HG03378 (cell line): ENCODE data around the gene DEPDC5.
"Not testable (repeated sequence)": the region's sequence is repeated elsewhere in the genome, so short reads cannot be mapped to it uniquely, and the experiment has no call there.

Experiments
- ATAC-seq: cut with Tn5 transposase; IDR thresholded peaks from one replicate; pipeline ENCODE4 v1.9.1; 2021; ENCODE audit warnings: mild to moderate bottlenecking, moderate library complexity; ENCODE audit not compliant: unreplicated experiment

Gene DEPDC5

GRCh38 chr22:31813898-31814297 lies 60.1 kb downstream of the DEPDC5 start:
- ATAC-seq: not testable (repeated sequence)

GRCh38 chr22:31814942-31815341 lies 61.1 kb downstream of the DEPDC5 start:
- ATAC-seq: no peak

DNA sequence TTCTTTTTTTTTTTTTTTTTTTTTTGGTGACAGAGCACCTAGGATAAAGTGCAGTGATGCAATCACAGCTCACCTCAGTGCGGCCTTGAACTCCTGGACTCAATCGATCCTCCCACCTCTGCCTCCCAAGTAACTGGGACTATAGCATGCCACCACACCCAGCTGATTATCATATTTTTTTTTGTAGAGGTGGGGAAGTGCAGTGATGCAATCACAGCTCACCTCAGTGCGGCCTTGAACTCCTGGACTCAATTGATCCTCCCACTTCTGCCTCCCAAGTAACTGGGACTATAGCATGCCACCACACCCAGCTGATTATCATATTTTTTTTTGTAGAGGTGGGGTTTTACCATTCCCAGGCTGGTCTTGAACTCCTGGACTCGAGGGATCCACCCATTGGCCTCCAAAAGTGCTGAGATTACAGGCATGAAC lies 61.6 kb downstream of the DEPDC5 start:
- ATAC-seq: not testable (repeated sequence)

- no peak for ATAC-seq
Measured at GRCh38 chr22:31816750-31817149, 62.9 kb downstream of the DEPDC5 start.

DNA sequence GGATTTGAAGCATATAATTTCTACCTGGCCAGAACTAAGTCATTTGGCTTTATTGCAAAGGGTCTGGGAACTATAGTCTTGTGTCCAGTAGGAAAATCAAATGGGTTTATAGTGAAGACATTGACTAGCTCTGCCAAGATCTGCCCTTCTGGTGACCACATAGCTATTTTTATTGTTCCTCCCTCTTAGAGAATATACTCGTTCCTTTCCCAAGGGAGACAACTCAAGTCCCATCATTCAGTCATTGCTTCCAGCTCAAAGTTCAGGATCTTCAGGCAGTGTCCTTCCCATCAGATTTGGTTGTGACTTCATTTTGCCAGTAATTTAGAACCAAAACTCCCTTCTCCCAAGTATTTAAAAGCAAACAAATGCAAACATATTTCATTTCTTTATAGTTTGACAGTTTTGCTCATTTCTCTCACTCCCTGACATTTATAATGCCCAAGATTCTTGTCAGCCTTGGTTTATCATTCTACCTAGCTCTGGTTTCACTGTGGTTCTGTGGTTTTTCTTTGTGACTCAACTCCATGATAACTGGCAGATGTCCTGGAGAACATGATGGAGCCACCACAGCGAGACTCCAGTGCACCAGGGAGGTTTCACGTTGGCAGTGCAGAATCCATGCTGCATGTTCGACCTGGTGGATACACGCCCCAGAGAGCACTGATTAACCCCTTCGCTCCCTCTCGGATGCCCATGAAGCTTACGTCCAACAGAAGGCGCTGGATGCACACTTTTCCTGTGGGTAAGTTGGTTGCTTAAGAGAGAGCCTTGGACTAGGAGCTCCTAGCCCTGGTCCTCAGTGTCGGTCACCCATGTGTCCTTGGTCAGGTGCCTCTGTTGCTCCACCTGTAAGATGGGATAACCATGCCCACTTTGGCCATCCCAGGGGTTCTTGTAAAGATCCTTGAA lies 64.9 kb downstream of the DEPDC5 start:
- no peak for ATAC-seq

DNA sequence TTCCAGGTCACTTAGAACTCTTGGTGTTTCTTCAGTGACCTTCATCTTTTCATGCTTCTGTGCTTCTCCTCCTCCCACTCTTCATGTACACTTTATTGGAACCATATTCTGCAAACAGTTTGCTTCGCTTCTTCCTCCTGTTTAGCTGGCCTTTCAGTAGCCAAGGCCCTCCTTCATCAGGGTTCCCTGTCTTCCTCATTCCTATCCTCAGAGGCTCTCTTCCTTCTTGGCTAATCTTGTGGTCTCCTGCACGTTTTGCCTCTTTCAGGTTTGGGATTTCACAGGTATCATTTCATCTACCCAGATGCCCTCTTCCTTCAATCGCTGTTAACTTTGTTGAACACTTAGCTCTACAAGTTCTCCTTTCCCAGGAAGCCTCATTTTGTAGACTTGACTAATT lies 66.8 kb downstream of the DEPDC5 start:
- ATAC-seq: no peak

- ATAC-seq: no peak
Measured at GRCh38 chr22:31821572-31821971, 67.8 kb downstream of the DEPDC5 start.

- ATAC-seq: no peak
Measured at GRCh38 chr22:31822523-31822922, 68.7 kb downstream of the DEPDC5 start.

GRCh38 chr22:31825513-31825912 lies 71.7 kb downstream of the DEPDC5 start:
- no peak for ATAC-seq

- ATAC-seq: no peak
Measured at GRCh38 chr22:31826443-31826842, 72.6 kb downstream of the DEPDC5 start.

DNA sequence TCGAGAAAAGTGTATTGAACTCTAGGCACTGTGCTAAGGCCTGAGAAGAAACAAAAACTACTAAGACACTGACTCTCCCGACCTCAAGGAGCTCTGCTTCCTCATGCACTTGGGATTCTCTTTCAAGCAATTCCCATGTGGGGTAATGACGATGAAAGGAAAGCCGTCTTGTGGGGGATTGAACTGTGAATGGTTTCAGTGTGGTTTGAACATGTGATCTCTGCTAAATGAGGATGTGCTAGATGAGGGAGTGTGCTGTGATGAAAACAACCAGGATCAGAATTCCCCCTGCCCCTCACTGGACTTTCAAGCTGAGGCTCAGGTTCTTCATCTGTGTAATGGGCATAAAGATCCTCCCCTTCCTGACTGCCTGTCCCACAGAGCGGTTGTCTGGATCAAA lies 74.9 kb downstream of the DEPDC5 start:
- ATAC-seq: no peak

- no peak for ATAC-seq
Measured at GRCh38 chr22:31829505-31829904, 75.7 kb downstream of the DEPDC5 start.

- ATAC-seq: no peak
Measured at GRCh38 chr22:31830721-31831070, 76.9 kb downstream of the DEPDC5 start.

GRCh38 chr22:31833930-31834329 lies 80.1 kb downstream of the DEPDC5 start:
- no peak for ATAC-seq

DNA sequence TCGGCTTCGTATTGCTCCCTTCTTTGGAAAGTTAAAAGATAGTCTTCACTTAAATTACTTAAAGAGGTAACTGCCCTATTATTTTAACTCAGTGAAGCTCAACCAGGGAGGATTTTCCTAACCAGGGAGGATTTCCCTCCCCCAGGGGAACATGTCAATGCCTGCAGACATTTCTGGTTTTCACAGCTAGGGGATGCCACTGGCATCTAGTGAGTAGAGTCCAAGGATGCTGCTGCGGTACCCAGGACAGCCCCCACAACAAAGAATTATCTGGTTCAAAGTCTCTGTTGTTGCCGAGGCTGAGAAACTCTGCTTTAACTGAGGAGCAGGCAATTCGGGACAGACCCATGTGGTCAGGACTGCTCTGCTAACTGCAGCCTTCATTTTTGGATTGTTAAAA lies 82.2 kb downstream of the DEPDC5 start:
- ATAC-seq: no peak

DNA sequence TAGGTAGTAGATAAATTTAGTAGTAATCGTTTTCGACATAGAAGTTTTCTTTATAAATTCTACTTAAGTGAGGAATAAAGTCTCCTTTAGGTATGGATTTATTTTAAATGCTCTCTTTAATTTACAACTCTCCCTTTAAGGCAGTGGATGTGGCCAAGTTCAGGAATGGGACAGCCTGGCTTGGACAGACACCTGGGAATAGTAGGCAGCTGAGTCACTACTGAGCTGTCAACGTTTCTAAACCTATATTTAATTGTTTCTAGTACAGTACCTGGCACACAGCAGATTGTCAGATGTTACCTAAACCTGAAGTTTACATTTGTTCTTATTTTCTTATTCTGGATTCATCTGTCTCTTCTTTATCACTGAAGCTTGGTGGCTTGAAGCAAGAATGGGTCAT lies 85.1 kb downstream of the DEPDC5 start:
- ATAC-seq: no peak

DNA sequence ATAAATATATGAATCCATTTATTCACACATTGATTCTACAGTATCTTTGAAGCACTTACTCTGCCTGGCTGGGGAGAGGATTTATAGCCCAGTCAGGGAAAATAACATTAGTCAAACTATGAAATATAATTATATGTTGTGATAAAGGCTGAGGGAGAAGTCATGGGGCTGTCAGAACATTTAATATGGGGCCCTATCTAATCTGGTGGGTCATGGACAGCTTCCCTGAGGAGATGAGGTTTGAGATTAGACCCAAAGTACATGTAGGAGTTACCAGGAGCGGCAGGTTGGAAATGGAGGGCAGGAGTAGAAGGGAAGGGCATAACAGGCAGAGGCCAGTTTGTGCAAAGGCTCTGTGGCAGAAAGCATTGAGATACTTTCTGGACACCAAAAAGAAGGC lies 86.2 kb downstream of the DEPDC5 start:
- ATAC-seq: no peak

GRCh38 chr22:31840585-31840984 lies 86.8 kb downstream of the DEPDC5 start:
- ATAC-seq: no peak

DNA sequence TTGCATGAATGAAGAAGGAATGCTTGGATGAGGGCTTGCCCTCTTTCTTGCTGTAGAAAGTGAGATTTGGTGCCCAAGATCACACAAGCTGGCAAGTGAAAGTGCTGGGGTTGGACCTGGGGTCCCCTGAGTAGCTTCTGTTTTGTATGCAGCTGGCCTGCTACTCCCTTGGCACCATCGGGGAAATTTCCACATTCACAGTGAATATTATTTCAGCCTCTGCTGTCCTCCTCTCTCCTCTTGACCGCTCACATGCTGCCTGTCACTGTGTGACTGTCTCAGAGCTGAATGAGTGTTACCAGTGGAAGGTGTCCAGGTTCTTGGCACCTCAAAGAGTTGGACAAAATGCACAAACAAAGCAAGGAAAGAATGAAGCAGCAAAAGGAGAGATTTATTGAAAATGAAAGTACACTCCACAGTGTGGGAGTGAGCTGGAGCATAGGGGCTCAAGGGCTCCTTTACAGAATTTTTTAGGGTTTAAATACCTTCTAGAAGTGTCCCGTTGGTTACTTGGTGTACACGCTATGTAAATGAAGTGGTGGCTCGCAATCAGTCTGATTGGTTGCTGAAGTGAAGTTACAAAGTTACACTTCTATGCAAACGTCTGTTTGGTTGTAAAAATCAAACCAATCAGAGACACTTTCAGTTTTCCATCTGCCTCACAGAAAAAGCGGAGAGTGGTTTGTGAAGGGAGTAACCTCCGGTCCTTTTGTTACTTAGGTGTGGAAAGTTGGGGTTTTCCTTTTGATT lies 87.4 kb downstream of the DEPDC5 start:
- ATAC-seq: no peak

DNA sequence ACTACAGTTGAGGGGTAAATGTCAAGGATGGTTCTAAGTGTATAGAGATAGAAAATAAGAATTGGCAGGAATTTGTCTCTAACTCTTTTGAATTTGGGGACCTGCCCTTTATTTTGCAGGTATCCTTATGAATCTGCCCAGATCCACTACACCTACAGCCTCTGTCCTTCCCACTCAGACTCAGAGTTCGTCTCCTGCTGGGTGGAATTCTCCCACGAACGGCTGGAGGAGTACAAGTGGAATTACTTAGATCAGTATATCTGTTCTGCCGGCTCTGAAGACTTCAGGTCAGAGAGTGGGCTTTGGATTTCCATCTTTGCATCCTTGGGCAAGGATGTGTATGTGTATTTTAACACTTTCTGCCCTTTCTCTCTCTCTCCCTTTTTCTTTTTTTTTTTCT lies 89.7 kb downstream of the DEPDC5 start:
- no peak for ATAC-seq

GRCh38 chr22:31844941-31845340 lies 91.1 kb downstream of the DEPDC5 start:
- no peak for ATAC-seq
